Neural cell (in vitro differentiated cells): ENCODE measurements around the gene COX4I1.

Experiments used
- MXI1 ChIP-seq: fragments of 450-650 bp; conservative IDR thresholded peaks from 2 replicates; pipeline ENCODE4 v1.6.1; 2014; ENCODE audit warnings: antibody characterized with exemption, mild to moderate bottlenecking; ENCODE audit not compliant: poor library complexity, severe bottlenecking
- POLR2AphosphoS5 ChIP-seq: IDR thresholded peaks from 2 replicates; pipeline ENCODE4 v1.6.1; 2012

GRCh38 chr16:85826686-85827247 lies 27.3 kb downstream of the COX4I1 start:
- TF ChIP-seq MXI1 (no peak), POLR2AphosphoS5 (no peak)
